GM10847 (cell line): ENCODE data around the gene TRMT6.

Experiments used
- POLR2A ChIP-seq: IDR thresholded peaks from 2 replicates; pipeline ENCODE4 v1.6.1; 2011; ENCODE audit not compliant: insufficient read length; ENCODE audit errors: extremely low read depth

Gene TRMT6

DNA sequence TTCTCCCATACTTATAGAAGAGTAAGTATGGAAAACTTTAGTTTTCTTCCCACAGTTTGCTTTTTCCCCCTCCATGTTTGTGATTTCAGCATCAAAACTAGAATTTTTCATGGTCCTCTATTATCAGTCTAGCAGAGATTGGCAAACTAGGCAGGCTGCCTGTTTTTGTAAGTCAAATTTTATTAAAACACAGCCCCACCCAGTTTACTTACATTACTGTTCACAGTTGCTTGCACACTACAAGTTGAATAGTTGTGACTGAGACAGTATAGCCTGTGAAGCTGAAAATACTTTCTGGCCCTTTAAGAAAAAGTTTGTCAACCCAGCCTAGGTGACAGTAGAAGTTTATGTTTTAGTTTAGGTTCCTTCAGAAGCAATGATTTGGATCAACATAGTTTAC lies 19.6 kb upstream of the TRMT6 start:
- TF ChIP-seq POLR2A: no peak

DNA sequence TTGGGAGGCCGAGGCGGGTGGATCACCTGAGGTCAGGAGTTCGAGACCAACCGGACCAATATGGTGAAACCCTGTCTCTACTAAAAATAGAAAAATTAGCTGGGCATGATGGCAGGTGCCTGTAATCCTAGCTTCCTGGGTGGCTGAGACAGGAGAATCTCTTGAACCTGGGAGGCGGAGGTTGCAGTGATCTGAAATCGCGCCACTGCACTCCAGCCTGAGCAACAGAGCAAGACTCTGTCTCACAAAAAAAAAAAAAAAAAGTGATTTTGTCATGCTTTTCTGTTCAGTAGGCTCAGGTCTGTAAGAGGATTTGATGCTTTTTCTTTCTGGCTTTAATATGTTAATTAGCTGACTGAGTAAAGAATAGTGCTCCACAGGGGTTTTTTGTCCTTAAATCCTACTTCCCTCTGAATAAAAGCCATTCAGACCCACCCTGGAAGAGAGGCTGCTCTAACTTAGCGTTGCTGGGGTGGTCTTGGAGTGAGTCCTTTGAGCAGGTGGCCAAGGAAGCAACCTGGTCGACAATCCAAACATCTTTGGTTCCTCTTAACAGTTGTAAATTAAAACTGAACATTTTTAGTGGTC lies 19.1 kb upstream of the TRMT6 start:
- no peak for TF ChIP-seq POLR2A

DNA sequence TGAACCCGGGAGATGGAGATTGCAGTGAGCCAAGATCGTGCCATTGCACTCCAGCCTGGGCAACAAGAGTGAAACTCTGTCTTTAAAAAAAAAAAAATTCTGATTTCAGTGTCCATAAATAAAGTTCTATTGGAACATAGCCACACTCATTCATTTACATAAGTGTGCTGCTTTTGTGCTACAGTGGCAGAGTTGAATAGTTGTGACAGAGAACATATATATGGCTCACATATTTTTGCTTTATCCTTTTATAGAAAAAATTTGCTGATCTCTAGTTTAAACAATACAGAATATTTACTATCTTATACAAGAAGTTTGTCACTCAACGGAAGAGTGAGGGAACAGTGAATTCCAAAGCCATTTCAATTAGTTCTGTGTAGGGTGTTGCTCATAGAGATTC lies 18.1 kb upstream of the TRMT6 start:
- TF ChIP-seq POLR2A: no peak

DNA sequence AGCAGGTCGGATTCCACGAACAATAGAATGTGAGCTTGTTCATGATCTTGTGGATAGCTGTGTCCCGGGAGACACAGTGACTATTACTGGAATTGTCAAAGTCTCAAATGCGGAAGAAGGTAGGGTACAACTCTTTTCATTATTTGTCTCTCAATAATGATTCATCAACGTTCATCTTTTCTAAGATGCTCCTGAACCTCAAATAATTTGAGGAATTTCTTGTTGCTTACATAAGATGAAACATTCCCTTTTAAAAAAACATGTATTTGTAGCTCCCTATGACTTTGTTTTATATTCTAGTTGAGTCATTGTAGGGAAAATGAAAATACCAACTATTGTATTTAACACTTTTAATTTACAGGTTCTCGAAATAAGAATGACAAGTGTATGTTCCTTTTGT lies 17.1 kb upstream of the TRMT6 start:
- TF ChIP-seq POLR2A: no peak

DNA sequence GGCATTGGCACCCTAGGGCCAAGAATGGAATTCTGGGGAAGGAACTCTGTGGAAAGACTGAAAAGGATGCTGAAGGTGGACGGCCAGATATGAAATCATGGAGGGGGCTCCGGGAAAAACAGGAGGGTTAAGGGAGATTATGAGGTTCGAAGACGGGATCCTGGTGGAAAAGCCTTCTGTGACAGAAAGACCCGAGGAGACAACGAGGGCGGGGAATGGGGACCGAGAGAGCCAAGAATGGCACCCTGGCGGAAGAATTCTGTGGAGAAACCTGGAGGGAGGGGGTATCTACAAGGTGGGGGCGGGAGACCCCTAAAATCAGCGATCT lies 426 bp downstream of the TRMT6 start:
- TF ChIP-seq POLR2A: no peak

DNA sequence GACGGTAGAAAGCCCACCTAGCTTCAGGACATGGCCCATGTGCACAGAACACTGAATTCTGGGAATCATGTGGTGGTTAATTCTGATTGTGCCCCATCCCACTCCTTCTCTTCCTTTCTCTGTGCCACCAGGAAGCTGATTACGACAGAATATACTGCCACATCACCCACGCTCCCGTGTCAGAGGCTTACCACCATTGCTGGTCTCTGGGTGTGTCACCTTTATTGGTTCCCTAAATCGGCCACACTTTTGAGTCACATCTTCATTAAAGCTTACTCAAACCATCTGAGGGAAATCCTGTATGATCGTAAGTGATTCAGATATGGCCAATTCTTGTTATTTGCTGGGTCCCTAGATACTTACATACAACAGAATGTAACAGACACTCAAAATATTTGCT lies 3.1 kb downstream of the TRMT6 start:
- no peak for TF ChIP-seq POLR2A

DNA sequence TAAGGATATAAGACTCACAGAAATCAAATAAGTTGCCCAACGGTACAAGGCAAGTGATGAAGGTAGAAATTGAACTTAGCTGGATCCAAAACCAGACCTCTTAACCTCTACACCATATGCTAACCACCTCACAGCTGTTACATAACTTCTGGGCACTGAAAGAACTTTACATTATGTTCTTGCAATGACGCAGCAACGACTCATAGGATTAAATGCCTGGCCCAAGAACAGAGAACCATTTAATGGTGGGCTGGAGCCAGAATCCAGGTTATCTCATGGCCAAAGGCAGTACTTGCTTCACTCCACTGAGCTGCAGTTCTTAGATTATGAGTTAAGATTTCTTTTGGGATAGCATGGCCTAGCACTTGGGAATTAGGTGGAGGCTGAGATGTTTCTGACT lies 4.4 kb downstream of the TRMT6 start:
- TF ChIP-seq POLR2A: no peak

DNA sequence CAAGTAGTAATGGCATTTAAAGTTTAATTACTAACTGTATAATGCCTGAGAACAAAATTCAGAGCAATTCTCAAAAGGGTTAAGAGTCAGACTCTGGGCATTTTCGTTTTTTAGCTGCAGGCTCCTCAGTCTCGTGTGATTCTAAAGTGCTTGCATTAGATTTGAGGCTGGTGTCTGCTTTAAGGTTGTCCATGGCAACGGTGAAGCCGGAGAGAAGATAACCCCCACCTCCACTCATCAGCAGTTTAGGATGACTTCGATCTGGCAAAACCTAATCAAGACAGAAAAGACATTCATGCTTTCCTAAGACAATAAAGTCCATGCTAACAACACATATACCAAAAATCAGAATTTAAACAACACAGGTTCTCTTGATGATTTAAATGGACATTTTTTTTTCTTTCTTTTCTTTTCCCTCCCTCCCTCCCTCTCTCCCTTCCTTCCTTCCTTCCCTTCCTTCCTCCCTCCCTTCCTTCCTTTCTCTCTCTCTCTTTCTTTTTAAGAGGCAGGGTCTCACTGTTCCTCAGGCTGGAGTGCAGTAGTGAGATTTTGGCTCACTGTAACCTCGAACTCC lies 11.8 kb downstream of the TRMT6 start:
- TF ChIP-seq POLR2A: no peak

DNA sequence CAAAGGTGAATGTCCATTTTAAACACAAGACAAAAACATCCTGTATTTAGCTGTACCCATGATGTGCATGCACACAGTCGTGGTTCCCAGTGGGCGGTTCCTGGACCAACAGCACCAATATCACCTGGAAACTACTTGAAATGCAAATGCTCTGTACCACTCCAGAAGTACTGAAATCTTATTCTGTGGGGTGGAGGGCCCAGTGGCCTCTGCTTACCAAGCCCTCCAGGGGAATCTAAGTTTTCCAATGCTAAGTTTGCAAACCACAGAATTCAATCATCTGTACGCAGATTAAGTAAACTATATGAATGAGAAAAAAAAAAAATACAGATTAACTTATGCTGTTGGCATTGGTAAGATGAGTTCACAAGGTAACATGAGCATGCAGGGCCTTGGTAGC lies 14.1 kb downstream of the TRMT6 start:
- no peak for TF ChIP-seq POLR2A

DNA sequence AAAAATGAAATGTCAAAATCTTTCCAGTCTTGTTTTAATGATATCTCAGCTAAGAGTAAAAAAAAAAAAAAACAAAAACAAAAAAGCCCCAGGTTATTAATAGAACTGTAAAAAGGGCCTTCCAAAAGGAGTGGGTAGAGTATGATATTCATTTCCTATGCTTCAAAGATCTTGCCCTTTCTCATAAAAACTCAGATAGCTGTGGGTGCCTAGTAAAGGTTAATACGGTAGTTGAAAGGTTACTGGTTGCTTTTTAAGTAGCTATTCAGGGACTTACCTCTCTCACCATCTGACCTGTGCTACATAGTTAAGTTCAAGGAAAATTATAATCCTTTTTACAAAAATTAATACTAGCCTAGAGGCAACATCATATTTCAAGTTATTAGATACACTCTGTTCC lies 14.9 kb downstream of the TRMT6 start:
- no peak for TF ChIP-seq POLR2A

DNA sequence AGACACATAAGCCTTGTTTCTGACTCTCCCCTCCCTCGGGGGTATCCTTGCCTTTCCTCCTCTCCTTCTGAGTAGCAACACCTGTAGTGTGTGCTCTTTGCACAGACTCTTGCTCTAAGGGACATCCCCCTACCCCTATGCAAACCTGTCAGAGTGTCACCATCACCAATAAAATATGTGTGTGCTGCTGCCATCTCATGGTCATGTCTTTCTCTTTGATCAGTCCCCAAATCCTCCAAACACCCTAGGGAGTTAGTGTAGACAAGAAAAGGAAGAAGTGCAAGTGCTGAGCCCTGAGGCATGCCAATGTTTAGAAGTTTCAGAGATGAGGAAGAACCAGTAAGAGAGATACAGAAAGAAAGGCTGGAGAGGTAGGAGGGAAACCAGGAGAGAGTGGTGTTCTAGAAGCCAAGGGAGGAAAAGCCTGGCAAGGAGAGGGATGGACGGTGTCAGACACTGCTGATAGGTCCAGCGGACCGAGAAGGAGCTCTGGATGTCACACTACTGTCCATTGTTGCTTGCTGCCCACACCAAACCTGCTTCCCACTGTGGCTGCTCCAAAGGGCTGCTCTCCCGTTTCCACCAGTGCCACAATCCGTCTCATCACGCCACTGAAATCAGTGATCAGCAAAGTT lies 16.4 kb downstream of the TRMT6 start:
- TF ChIP-seq POLR2A: no peak

DNA sequence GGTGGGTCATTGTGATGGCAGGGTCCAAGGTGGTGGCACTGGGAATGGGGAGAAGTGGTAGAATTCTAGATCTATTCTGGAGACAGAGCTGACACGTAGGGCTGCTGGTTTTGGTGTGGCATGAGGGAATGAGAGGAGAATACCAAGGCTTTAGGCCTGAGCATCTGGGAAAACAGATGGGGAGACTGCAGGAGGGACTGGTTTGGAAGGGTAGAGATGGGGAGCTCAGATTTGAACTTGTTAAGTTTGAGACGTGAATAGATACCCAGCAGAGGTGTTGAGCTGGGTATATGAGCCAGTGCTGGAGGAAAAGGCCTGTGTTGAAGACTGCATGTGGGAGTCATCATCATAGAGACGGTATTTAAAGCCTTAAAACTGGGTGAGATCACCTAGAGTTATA lies 17.5 kb downstream of the TRMT6 start:
- no peak for TF ChIP-seq POLR2A

DNA sequence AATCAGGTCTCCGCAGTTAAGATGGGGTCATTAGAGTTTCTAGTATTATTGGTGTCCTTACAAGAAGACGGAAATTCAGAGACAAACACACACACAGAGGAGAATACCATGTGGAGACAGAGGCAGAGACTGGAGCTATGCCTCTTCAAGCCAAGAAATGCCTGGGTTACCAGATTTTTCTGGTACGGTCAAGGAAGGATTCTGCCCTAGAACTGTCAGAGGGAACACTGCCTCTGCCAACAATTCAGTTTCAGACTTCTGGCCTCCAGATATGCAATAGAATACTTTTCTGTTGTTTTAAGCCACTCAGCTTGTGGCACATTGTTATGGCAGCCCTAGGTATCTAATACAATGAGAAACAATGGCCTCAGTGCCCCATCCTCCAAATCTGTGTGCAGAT lies 18.9 kb downstream of the TRMT6 start:
- TF ChIP-seq POLR2A: no peak

DNA sequence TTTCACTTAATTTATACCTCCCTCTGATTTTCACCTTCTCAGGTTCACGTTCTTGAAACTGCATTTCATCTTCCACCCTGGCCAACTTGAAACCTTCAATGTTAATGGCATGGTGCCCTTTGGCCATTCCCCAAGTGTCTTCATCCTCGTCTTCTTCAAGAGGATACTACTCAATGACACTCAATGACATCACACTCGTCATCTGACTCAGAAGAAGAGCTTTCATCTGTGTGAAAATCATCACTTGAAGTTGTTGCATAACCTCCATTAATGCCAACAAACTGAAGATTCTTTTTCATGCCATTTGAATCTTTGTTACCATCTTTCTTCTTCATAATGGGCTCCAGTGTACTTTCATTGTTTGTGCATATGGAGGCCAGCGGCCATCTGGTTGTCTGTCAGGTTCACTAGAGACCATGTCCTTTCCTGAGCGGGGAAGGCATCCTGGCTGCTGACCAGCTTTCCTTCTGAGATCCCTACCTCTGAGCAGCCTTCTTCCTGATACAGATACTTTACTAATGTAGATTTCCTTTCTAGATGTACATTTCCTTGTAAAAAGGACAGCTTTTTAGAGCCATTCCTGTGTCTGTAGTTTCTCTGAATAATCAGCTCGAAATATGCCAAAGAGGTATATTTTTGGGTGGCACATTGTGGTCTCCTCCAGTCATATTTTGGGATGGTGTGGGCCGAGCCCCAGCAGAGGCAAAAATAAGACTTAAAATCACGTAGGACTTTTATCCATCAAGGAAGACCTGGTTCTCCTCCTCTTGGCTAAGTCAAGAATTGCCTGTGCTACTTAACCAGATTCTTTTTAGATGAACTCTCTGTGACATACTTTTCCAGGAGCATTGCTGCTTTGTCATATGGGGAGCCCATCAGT lies 21.3 kb downstream of the TRMT6 start:
- TF ChIP-seq POLR2A: no peak

DNA sequence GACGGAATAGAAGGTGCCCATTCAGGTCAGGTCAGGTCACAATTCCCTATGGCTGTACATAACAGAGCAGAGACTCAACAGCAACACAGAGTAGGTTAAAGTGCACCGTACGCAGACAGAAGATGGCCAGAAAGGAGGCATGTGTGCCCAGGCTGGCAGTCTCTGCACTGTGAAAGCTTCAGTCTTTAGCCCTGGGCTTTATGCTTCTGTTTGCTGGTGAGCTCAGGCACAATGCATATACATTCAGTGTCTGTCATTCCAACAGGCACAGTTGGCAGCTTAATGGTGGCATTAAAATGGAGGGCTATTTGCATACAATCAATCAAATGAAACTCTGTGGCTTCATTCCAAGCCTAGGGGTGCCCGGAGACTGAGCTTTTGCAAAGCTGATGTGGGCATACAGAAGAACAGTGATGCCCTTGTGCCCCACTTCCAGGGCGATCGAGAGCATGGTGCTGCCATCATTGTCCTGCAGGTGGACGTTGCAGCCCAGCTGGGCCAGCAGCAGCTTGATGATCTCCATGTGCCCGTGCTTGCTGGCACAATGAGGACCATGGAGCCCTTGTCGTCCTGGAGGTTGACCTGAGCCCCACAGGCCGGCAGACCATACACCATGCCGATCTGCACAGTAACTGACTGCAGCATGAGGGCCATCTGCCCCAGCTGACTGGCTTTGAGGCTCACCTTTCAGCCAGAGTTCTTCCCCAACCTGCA lies 22.4 kb downstream of the TRMT6 start:
- no peak for TF ChIP-seq POLR2A
